PC-9 (cell line): ENCODE data around the gene COX14.

ENCODE experiments used
- EZH2 ChIP-seq: fragments of 200-600 bp; sonication (generic); IDR thresholded peaks from 2 replicates; pipeline ENCODE4 v1.8.0; 2017; ENCODE audit warnings: antibody characterized with exemption, low read depth
- TF ChIP-seq, protein P1 (sequence below): fragments of 200-600 bp; sonication (generic); conservative IDR thresholded peaks from 2 replicates; pipeline ENCODE4 v1.6.1; 2017; ENCODE audit warnings: mixed run types, antibody characterized with exemption, mild to moderate bottlenecking, moderate library complexity

DNA sequence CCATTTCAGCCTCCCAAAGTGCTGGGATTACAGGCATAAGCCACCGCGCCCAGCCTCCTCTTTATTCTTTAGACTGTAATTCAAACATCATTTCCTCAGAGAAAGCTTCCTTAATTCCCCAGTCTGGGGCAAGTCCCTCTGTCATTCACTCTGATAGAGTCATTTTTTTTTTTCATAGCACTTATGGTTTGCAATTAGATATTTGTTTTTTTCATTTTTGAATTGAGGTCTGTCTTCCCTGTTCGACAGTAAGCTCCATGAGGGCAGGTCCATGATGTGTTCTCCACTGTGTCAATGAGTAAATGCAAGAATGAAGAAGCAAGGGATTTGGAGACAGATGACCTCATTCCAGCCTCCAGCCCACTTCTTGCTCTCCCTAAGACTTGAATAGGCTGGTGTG lies 42.5 kb upstream of the COX14 start:
- TF ChIP-seq, protein P1, sequence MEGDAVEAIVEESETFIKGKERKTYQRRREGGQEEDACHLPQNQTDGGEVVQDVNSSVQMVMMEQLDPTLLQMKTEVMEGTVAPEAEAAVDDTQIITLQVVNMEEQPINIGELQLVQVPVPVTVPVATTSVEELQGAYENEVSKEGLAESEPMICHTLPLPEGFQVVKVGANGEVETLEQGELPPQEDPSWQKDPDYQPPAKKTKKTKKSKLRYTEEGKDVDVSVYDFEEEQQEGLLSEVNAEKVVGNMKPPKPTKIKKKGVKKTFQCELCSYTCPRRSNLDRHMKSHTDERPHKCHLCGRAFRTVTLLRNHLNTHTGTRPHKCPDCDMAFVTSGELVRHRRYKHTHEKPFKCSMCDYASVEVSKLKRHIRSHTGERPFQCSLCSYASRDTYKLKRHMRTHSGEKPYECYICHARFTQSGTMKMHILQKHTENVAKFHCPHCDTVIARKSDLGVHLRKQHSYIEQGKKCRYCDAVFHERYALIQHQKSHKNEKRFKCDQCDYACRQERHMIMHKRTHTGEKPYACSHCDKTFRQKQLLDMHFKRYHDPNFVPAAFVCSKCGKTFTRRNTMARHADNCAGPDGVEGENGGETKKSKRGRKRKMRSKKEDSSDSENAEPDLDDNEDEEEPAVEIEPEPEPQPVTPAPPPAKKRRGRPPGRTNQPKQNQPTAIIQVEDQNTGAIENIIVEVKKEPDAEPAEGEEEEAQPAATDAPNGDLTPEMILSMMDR = no peak
- no peak for TF ChIP-seq EZH2
